CD4-positive, alpha-beta T cell (primary cell): ENCODE results near the gene MTCL1. TPM values are rescaled to one million over a fixed set of nuclear protein-coding genes. Genes with fewer than 3 reads are reported as not detected.

Experiments used
- ATAC-seq: fragments of 200-7000 bp; cut with Tn5 transposase; one replicate; pipeline ENCODE4 v1.10.0; 2022; ENCODE audit warnings: mild to moderate bottlenecking; ENCODE audit not compliant: poor library complexity
- CTCF ChIA-PET: fragments of 350-600 bp; sonication (Branson Sonifier 250); formaldehyde crosslinking; loops from one replicate; lab custom pipeline; 2021; ENCODE audit warnings: antibody characterized with exemption, inconsistent platforms; lab: Charles Lee
- POLR2A ChIA-PET: fragments of 350-600 bp; sonication (Branson Sonifier 250); formaldehyde crosslinking; loops from one replicate; lab custom pipeline; 2021; ENCODE audit warnings: antibody characterized with exemption, inconsistent platforms; lab: Charles Lee
- DNase-seq, 14 experiments: peaks; one replicate each; pipeline ENCODE4 v3.0.0-alpha.2; 2013 to 2020; ENCODE audit warnings: mixed read lengths in 2 of 14
- H3K27ac ChIP-seq, 2 donors: one replicate each; pipeline versions ENCODE4 v1.5.1 to v1.7.0; 2013; ENCODE audit warnings: low read length in 2 of 2, low read depth in 1 of 2, mild to moderate bottlenecking in 1 of 2
- H3K27me3 ChIP-seq, 2 experiments: 1 replicate in 1 of 2; 2 replicates in 1 of 2; pipeline versions ENCODE4 v1.6.1 to v1.7.0; 2013; ENCODE audit warnings: low read length in 2 of 2, control low read depth in 1 of 2, mild to moderate bottlenecking in 1 of 2, moderate library complexity in 1 of 2; ENCODE audit not compliant: insufficient read depth in 2 of 2, control insufficient read depth in 1 of 2
- H3K36me3 ChIP-seq: one replicate; pipeline ENCODE4 v1.6.1; 2013; ENCODE audit warnings: low read length, control low read depth; ENCODE audit not compliant: insufficient read depth
- H3K4me1 ChIP-seq: one replicate; pipeline ENCODE4 v1.6.1; 2013; ENCODE audit warnings: low read length, control low read depth; ENCODE audit not compliant: insufficient read depth
- H3K4me3 ChIP-seq: one replicate; pipeline ENCODE4 v1.5.1; 2013; ENCODE audit warnings: mild to moderate bottlenecking, low read length, moderate library complexity
- H3K9me3 ChIP-seq, 2 experiments: 1 replicate in 1 of 2; 2 replicates in 1 of 2; pipeline versions ENCODE4 v1.6.1 to v1.7.0; 2013; ENCODE audit warnings: low read length in 2 of 2, mild to moderate bottlenecking in 2 of 2, control low read depth in 1 of 2, moderate library complexity in 1 of 2; ENCODE audit not compliant: control insufficient read depth in 1 of 2, insufficient read depth in 1 of 2
- H3K27ac Mint-ChIP-seq: one replicate; pipeline ENCODE4 v1.8.0; 2020; ENCODE audit warnings: mixed read lengths
- H3K27me3 Mint-ChIP-seq: one replicate; pipeline ENCODE4 v1.8.0; 2021; ENCODE audit warnings: mixed read lengths
- H3K36me3 Mint-ChIP-seq: one replicate; pipeline ENCODE4 v1.8.0; 2021; ENCODE audit warnings: low read depth, mixed read lengths
- H3K4me1 Mint-ChIP-seq: one replicate; pipeline ENCODE4 v1.8.0; 2021; ENCODE audit warnings: low read depth, mixed read lengths
- H3K4me3 Mint-ChIP-seq: one replicate; pipeline ENCODE4 v1.8.0; 2020; ENCODE audit warnings: mild to moderate bottlenecking, mixed read lengths
- H3K9me3 Mint-ChIP-seq: one replicate; pipeline ENCODE4 v1.8.0; 2020; ENCODE audit warnings: mixed read lengths
- intact Hi-C, 2 experiments: fragments of 100-400 bp; cut with DNase I in 1 of 2; cut with micrococcal nuclease in 1 of 2; formaldehyde crosslinking; loops; one replicate each; pipeline versions ENCODE4 v1.15.1 to v1.9.0; 2023 to 2025; cut with DNase I, micrococcal nuclease
- polyA plus RNA-seq, 2 donors: library from polyadenylated mRNA; unstranded; fragments of 120-200 nt; gene quantifications; one replicate each; pipeline ENCODE4 v1.2.1, GENCODE V29; 2013
- total RNA-seq, 174 experiments: library from RNA in 2 of 174; stranded (reverse) in 2 of 174; gene quantifications; one replicate each; pipeline ENCODE4 v1.2.3 and lab custom pipeline; 2021 to 2026
- TF ChIP-seq, protein P1 (sequence below): fragments of 200-600 bp; IDR thresholded peaks from one replicate; pipeline ENCODE4 v1.8.0; 2022; ENCODE audit warnings: antibody characterized with exemption, mild to moderate bottlenecking

The MTCL1 gene
- total RNA-seq (under 1 TPM; 0.11 to 0.55 TPM), total RNA-seq (lab: John Stamatoyannopoulos, UW) (0 to 5.5 (median 0.62) reads per million in 172 experiments)
- 0.29 TPM for polyA plus RNA-seq (2013, experiment 1 of 2)
- polyA plus RNA-seq (2013, experiment 2 of 2), result 0.68 TPM

DNA sequence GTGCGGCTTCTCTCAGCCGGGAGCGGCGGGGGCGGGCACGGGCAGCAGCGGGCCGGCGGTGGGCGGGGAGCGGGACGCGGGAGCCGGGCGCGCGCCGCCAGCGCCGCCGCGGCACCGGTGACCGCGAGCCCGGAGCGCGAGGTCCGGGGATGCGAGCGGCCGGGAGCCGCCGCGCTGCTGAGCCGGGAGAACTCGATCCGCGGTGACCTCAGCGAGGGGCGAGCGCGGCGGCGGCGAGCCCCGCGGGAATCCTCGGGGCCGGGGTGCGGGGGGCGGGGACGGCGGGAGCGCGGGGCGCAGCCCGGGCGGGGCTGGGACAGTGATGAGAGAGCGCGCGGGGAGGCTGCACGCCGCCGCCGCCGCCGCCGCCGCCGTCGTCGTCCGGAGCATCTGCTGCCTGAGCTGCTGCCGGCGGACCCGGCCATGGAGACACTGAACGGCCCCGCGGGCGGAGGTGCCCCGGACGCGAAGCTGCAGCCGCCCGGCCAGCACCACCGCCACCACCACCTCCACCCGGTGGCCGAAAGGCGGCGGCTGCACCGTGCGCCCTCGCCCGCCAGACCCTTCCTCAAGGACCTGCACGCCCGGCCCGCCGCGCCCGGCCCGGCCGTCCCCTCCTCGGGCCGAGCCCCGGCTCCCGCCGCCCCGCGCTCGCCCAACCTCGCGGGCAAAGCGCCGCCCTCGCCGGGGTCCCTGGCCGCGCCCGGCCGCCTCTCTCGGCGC lies at the start of gene MTCL1:
Gene MTCL1, plus strand, starts transcription at position 319 of the 723 bp plus-strand sequence. Its CDS starts 105 bp downstream, at position 424.
- ATAC-seq (peak; percentile 12), DNase-seq (peak in 5 of 14 experiments; percentile 4 to 62 (median 19))
- no peaks in the 10 kb centered on the region for H3K36me3 ChIP-seq
- POLR2A ChIA-PET, result no interaction called here
- TF ChIP-seq, protein P1, sequence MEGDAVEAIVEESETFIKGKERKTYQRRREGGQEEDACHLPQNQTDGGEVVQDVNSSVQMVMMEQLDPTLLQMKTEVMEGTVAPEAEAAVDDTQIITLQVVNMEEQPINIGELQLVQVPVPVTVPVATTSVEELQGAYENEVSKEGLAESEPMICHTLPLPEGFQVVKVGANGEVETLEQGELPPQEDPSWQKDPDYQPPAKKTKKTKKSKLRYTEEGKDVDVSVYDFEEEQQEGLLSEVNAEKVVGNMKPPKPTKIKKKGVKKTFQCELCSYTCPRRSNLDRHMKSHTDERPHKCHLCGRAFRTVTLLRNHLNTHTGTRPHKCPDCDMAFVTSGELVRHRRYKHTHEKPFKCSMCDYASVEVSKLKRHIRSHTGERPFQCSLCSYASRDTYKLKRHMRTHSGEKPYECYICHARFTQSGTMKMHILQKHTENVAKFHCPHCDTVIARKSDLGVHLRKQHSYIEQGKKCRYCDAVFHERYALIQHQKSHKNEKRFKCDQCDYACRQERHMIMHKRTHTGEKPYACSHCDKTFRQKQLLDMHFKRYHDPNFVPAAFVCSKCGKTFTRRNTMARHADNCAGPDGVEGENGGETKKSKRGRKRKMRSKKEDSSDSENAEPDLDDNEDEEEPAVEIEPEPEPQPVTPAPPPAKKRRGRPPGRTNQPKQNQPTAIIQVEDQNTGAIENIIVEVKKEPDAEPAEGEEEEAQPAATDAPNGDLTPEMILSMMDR, result no peak
- H3K4me3 Mint-ChIP-seq, result peak within 1 kb of the TSS; percentile 91
- CTCF ChIA-PET, result interaction anchor here (1.1 to 1.8 kb wide), 2 partner anchors 9 to 96 kb away, joined by 4 to 9 read pairs; partner anchors contain the start of gene RAB12
- peaks cover 28% of the 10 kb centered on the region for H3K4me1 ChIP-seq
- H3K9me3 ChIP-seq, result peaks cover 0 to 17% of the 10 kb centered on the region in 2 experiments
- peaks cover 22% of the 10 kb centered on the region for H3K4me1 Mint-ChIP-seq
- H3K27ac ChIP-seq, result no peak within 1 kb of the TSS
- H3K4me3 ChIP-seq, result peak within 1 kb of the TSS; percentile 87
- no peaks in the 10 kb centered on the region for H3K9me3 Mint-ChIP-seq
- intact Hi-C loops, result loop anchor here (2.0 to 5.0 kb wide), 5 partner anchors 37 to 767 kb away; partner anchors contain the start of genes RAB12 (in 1 of the 2) and TWSG1 (in 1 of the 2)
- no peak within 1 kb of the TSS for H3K27ac Mint-ChIP-seq
- H3K27me3 Mint-ChIP-seq, result peaks cover 75% of the 10 kb centered on the region
- H3K27me3 ChIP-seq, result peaks cover 47 to 55% of the 10 kb centered on the region in 2 experiments
- peaks cover 4% of the 10 kb centered on the region for H3K36me3 Mint-ChIP-seq

DNA sequence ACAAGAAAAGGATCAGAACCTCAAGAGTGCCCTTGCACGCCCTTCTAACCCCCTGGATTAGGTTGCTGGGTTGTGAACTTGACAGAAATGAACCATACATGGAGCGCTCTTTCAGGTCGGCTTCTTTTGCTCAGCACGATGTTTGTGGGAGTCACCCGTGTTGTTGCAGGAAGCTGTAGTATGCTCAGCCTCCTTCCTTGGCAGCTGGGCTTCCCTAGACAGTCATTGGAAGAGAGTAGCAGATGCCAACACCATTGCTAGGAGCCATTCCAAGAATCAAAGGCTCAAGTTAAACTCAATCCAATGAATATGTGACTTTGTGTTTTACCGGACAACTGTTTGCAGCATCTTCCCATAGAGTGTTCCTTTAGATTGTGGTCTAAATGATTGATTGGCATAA lies 49.1 kb upstream of the MTCL1 start:
- CTCF ChIA-PET, result no interaction called here
- intact Hi-C loops, result loop anchor here in 1 of 2 experiments (10.0 kb wide), 1 partner anchor 859 kb away; no protein-coding TSS in a partner anchor
- H3K4me1 Mint-ChIP-seq, result no peaks in the 10 kb centered on the region

DNA sequence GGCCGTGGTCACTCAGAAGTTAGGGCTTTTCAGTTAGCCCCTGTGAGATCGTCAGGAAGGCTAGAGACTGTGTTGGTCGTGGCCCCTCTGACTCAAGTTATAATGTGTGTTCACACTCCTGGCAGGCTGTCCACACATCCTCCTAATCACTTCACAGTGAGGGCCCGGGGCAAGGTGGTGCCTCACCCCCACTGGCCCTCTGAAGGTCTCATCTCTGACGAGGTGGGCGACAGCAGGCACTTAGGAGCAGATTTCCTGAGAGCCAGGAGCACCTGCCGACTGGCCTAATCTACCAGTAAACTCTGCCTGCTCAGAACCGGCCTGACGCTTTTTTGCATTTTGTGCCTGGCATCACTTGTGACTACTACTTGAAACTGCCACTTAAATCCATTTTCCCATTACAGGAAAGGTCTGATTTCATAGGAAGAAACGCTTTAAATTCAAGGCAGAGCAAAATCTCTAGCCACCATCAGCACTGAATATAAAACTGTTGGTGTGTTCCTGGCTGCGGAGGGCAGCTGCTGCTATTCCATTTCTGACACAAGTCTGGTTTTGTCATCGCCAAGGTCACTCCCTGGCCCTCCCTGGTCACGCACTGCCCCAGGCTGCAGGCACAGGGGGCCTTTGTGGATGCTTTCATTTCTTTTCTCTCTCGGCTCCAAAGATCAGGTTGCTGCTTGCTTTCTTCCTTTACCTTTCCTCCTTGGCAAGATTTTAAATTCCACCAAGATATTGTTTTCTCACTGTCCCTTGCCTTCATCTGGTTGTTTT lies 48.1 kb upstream of the MTCL1 start:
- no peaks in the 10 kb centered on the region for H3K4me1 Mint-ChIP-seq
- TF ChIP-seq, protein P1, result no peak
- H3K9me3 ChIP-seq, result no peaks in the 10 kb centered on the region
- no peak overlapping the region for H3K27ac Mint-ChIP-seq
- POLR2A ChIA-PET, result no interaction called here
- no peaks in the 10 kb centered on the region for H3K27me3 ChIP-seq
- peaks cover 3% of the 10 kb centered on the region for H3K4me1 ChIP-seq
- no peaks in the 10 kb centered on the region for H3K9me3 Mint-ChIP-seq
- intact Hi-C loops, result loop anchor here in 1 of 2 experiments (10.0 kb wide), 1 partner anchor 858 kb away; no protein-coding TSS in a partner anchor
- no peak overlapping the region for H3K4me3 Mint-ChIP-seq
- ATAC-seq (no peak), DNase-seq (no peak)
- H3K36me3 Mint-ChIP-seq, result no peaks in the 10 kb centered on the region
- no peaks in the 10 kb centered on the region for H3K36me3 ChIP-seq
- peaks cover 4% of the 10 kb centered on the region for H3K27me3 Mint-ChIP-seq
- H3K4me3 ChIP-seq, result no peak overlapping the region
- H3K27ac ChIP-seq, result no peak overlapping the region
- CTCF ChIA-PET, result no interaction called here

More for the DNA sequence above, 49.1 kb upstream of the MTCL1 start:
- no peaks in the 10 kb centered on the region for H3K4me1 ChIP-seq
- H3K27ac ChIP-seq, result no peak overlapping the region
- H3K9me3 Mint-ChIP-seq, result no peaks in the 10 kb centered on the region
- ATAC-seq, result no peak
- H3K27me3 Mint-ChIP-seq, result peaks cover 9% of the 10 kb centered on the region
- H3K4me3 Mint-ChIP-seq, result no peak overlapping the region
- H3K9me3 ChIP-seq, result no peaks in the 10 kb centered on the region
- no peak for DNase-seq
- H3K27ac Mint-ChIP-seq, result no peak overlapping the region
- H3K36me3 Mint-ChIP-seq, result no peaks in the 10 kb centered on the region
- no peak overlapping the region for H3K4me3 ChIP-seq
- POLR2A ChIA-PET, result no interaction called here
- H3K27me3 ChIP-seq, result no peaks in the 10 kb centered on the region
- TF ChIP-seq, protein P1, result no peak
- no peaks in the 10 kb centered on the region for H3K36me3 ChIP-seq
